IPS DF 6.9 (cell line): Measurements from ENCODE around the gene CT45A9.
"Not testable (repeated sequence)": the region's sequence is repeated elsewhere in the genome, so short reads cannot be mapped to it uniquely, and the experiment has no call there.

Experiments
- DNase-seq: peaks from one replicate; pipeline ENCODE4 v3.0.0-alpha.2; 2013; ENCODE audit warnings: low read depth, low spot score
- H3K27ac ChIP-seq: one replicate; pipeline ENCODE4 v1.5.1; 2013; ENCODE audit warnings: low read length, control low read depth
- H3K27me3 ChIP-seq: 2 replicates; pipeline ENCODE4 v1.6.1; 2013; ENCODE audit warnings: mild to moderate bottlenecking, low read length; ENCODE audit not compliant: control insufficient read depth, insufficient read depth
- H3K36me3 ChIP-seq: 2 replicates; pipeline ENCODE4 v1.6.1; 2013; ENCODE audit warnings: low read length; ENCODE audit not compliant: control insufficient read depth, insufficient read depth
- H3K4me1 ChIP-seq: 2 replicates; pipeline ENCODE4 v1.6.1; 2013; ENCODE audit warnings: low read length; ENCODE audit not compliant: control insufficient read depth, insufficient read depth
- H3K4me3 ChIP-seq: 2 replicates; pipeline ENCODE4 v1.5.1; 2013; ENCODE audit warnings: mild to moderate bottlenecking, low read length
- H3K9me3 ChIP-seq: 2 replicates; pipeline ENCODE4 v1.6.1; 2013; ENCODE audit warnings: low read length, inconsistent platforms; ENCODE audit not compliant: control insufficient read depth, insufficient read depth
- WGBS: extraction: QIAGEN DNeasy Blood & Tissue Kit; methylation state at CpG from one replicate; pipeline ENCODE4 v1.1.7; 2013; ENCODE audit warnings: mixed read lengths, missing lambda C conversion rate; ENCODE audit not compliant: insufficient read length, insufficient coverage; 5-methylcytosine and 5-hydroxymethylcytosine counted together

CT45A9 gene

GRCh38 chrX:135871712-135872111, at the start of gene CT45A9:
CT45A9 (minus strand) TSS chrX:135871812; CDS start chrX:135868061, 3,751 bp downstream.
- not testable (repeated sequence) for DNase-seq, H3K4me3 ChIP-seq, H3K27ac ChIP-seq, H3K9me3 ChIP-seq, H3K36me3 ChIP-seq, H3K27me3 ChIP-seq, H3K4me1 ChIP-seq
- no CpG with 5 or more reads among the region's 17 CpGs for WGBS

GRCh38 chrX:135920516-135920915, 48.9 kb upstream of the CT45A9 start:
- H3K36me3 ChIP-seq, H3K27ac ChIP-seq, H3K4me3 ChIP-seq, H3K27me3 ChIP-seq, DNase-seq, H3K9me3 ChIP-seq, H3K4me1 ChIP-seq: not testable (repeated sequence)
- WGBS: no CpG with 5 or more reads among the region's 1 CpG

- no peaks in the 10 kb centered on the region for H3K27me3 ChIP-seq
- no peak for DNase-seq
- H3K27ac ChIP-seq: no peak overlapping the region
- no peaks in the 10 kb centered on the region for H3K4me1 ChIP-seq
- no CpG with 5 or more reads among the region's 5 CpGs for WGBS
- no peaks in the 10 kb centered on the region for H3K36me3 ChIP-seq
- no peaks in the 10 kb centered on the region for H3K9me3 ChIP-seq
- H3K4me3 ChIP-seq: no peak overlapping the region
These were observed 42.8 kb upstream of the CT45A9 start for GRCh38 chrX:135914404-135914803.

- H3K9me3 ChIP-seq: no peaks in the 10 kb centered on the region
- no peak for DNase-seq
- WGBS: no CpG with 5 or more reads among the region's 5 CpGs
These were observed 38.6 kb upstream of the CT45A9 start for GRCh38 chrX:135910251-135910650.

GRCh38 chrX:135893294-135893817, 21.7 kb upstream of the CT45A9 start, which contains the start of the genes CT45A10 and SAGE1:
CT45A10 (minus strand) TSS chrX:135893444; CDS start chrX:135885344, 8,100 bp downstream.
SAGE1 (plus strand) TSS chrX:135893716; CDS start chrX:135896243, 2,527 bp downstream.
- no peaks in the 10 kb centered on the region for H3K4me1 ChIP-seq
- no peak for DNase-seq
- WGBS: no CpG with 5 or more reads among the region's 22 CpGs
- H3K36me3 ChIP-seq: no peaks in the 10 kb centered on the region
- no peak within 1 kb of the TSS for H3K4me3 ChIP-seq
- H3K27ac ChIP-seq: no peak within 1 kb of the TSS
- no peaks in the 10 kb centered on the region for H3K9me3 ChIP-seq
- H3K27me3 ChIP-seq: no peaks in the 10 kb centered on the region

More at GRCh38 chrX:135910251-135910650, 38.6 kb upstream of the CT45A9 start:
- H3K27me3 ChIP-seq: no peaks in the 10 kb centered on the region
- no peak overlapping the region for H3K4me3 ChIP-seq
- no peak overlapping the region for H3K27ac ChIP-seq
- no peaks in the 10 kb centered on the region for H3K4me1 ChIP-seq
- H3K36me3 ChIP-seq: no peaks in the 10 kb centered on the region

- no peaks in the 10 kb centered on the region for H3K27me3 ChIP-seq
- H3K27ac ChIP-seq: no peak overlapping the region
- no peaks in the 10 kb centered on the region for H3K36me3 ChIP-seq
- no peak for DNase-seq
- no peaks in the 10 kb centered on the region for H3K4me1 ChIP-seq
- H3K9me3 ChIP-seq: no peaks in the 10 kb centered on the region
- no CpG with 5 or more reads among the region's 11 CpGs for WGBS
- H3K4me3 ChIP-seq: no peak overlapping the region
These were observed 21.2 kb upstream of the CT45A9 start for GRCh38 chrX:135892781-135893180.

- no peaks in the 10 kb centered on the region for H3K9me3 ChIP-seq
- no peaks in the 10 kb centered on the region for H3K27me3 ChIP-seq
- H3K4me1 ChIP-seq: no peaks in the 10 kb centered on the region
- H3K36me3 ChIP-seq: no peaks in the 10 kb centered on the region
- no peak overlapping the region for H3K4me3 ChIP-seq
- DNase-seq: no peak
- WGBS: no CpG with 5 or more reads among the region's 14 CpGs
- no peak overlapping the region for H3K27ac ChIP-seq
These were observed 18.5 kb upstream of the CT45A9 start for GRCh38 chrX:135890087-135890585.

GRCh38 chrX:135888976-135889375, 17.4 kb upstream of the CT45A9 start:
- not testable (repeated sequence) for H3K4me3 ChIP-seq, H3K9me3 ChIP-seq, H3K27ac ChIP-seq, H3K36me3 ChIP-seq, DNase-seq, H3K4me1 ChIP-seq, H3K27me3 ChIP-seq
- WGBS: no CpG with 5 or more reads among the region's 15 CpGs

- DNase-seq, H3K27ac ChIP-seq, H3K4me3 ChIP-seq, H3K4me1 ChIP-seq, H3K36me3 ChIP-seq, H3K27me3 ChIP-seq, H3K9me3 ChIP-seq: not testable (repeated sequence)
- WGBS: no CpG with 5 or more reads among the region's 18 CpGs
These were observed 16.6 kb upstream of the CT45A9 start for GRCh38 chrX:135888230-135888629.

GRCh38 chrX:135882741-135883140, 11.1 kb upstream of the CT45A9 start:
- DNase-seq, H3K36me3 ChIP-seq, H3K27ac ChIP-seq, H3K27me3 ChIP-seq, H3K4me3 ChIP-seq, H3K4me1 ChIP-seq, H3K9me3 ChIP-seq: not testable (repeated sequence)
- no CpG with 5 or more reads among the region's 5 CpGs for WGBS

- H3K4me1 ChIP-seq, H3K27ac ChIP-seq, H3K36me3 ChIP-seq, DNase-seq, H3K9me3 ChIP-seq, H3K4me3 ChIP-seq, H3K27me3 ChIP-seq: not testable (repeated sequence)
- WGBS: no CpG with 5 or more reads among the region's 17 CpGs
These were observed 17.2 kb downstream of the CT45A9 start, which contains the start of gene CT45A8 for GRCh38 chrX:135854438-135854837. CT45A8 (minus strand) TSS chrX:135854538; CDS start chrX:135850783, 3,755 bp downstream.
